Measurements from ENCODE around the gene HYKK. TPM values are rescaled to one million over a fixed set of nuclear protein-coding genes. Genes with fewer than 3 reads are reported as not detected.
"Not testable (repeated sequence)": the region's sequence is repeated elsewhere in the genome, so short reads cannot be mapped to it uniquely, and the experiment has no call there.

The HYKK gene
- total and polyA plus RNA-seq, 2 of the 13 experiments (the other 11 are each of a cell fraction or from before 2014, with no cell fraction given), result 3.5 to 5.4 TPM

DNA sequence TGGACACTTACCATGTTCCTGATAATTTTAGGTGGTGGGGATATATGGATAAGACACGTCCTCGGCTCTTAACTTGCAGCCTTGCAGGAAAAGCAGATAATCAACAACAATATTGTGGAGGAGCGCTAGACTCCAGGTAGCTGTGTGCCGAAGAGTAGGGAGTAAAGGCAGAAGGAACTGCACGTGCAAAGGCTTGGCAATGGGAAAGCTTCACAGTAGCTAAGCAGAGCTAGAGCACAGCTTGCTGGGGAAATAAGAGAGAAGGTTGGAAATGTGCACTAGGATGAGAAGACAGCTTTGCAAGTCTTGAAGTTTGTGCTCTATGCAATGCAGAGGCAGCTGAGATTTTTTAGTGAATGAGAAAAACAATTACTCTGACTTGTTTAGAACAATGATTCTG, 45.2 kb downstream of the HYKK start (continued):
- TF ChIP-seq, protein P1, sequence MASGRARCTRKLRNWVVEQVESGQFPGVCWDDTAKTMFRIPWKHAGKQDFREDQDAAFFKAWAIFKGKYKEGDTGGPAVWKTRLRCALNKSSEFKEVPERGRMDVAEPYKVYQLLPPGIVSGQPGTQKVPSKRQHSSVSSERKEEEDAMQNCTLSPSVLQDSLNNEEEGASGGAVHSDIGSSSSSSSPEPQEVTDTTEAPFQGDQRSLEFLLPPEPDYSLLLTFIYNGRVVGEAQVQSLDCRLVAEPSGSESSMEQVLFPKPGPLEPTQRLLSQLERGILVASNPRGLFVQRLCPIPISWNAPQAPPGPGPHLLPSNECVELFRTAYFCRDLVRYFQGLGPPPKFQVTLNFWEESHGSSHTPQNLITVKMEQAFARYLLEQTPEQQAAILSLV (CRISPR knock-in tag; IDR thresholded peaks at IDR 0.05; ENCODE audit: borderline replicate concordance), result no peak

DNA sequence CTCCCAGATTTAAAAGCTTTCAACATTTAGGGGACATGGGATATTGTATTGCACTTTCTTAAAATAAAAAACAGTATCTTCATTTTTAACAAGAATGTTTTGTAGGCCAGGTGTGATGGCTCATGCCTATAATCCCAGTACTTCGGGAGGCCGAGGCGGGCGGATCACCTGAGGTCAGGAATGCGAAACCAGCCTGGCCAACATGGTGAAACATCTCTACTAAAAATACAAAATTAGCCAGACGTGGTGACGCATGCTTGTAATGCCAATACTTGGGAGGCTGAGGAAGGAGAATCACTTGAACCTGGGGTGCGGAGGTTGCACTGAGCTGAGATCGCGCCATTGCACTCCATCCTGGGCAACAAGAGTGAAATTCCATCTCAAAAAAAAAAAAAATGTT, 52.8 kb downstream of the HYKK start:
- 82% methylated on average over 10 of the region's 10 CpGs for WGBS (ENCODE audit: low lambda C conversion rate)
- H2AFZ ChIP-seq (ENCODE audit: low read length); H3K27me3 ChIP-seq (ENCODE audit: control insufficient read depth in 1 of 2, insufficient read depth in 2 of 2, low read length in 2 of 2); in situ Hi-C loops (cut with HindIII; ENCODE audit: extremely low pct_ligation_motif_present, low pct_unique_long_range_greater_than_20kb); DNase-seq (ENCODE audit: low spot score); ATAC-seq; H4K20me1 ChIP-seq (ENCODE audit: insufficient read depth, low read length); H3K4me3 ChIP-seq (replicated peaks in 1 of 3; ENCODE audit: insufficient read depth in 1 of 3, low read depth in 2 of 3, low read length in 3 of 3); BruUV-seq (replicated peaks); H3K79me2 ChIP-seq (ENCODE audit: insufficient read depth, low read length); H3K9ac ChIP-seq (ENCODE audit: insufficient read depth, low read depth, low read length); H3K4me1 ChIP-seq (ENCODE audit: insufficient read depth, low read length); H3K36me3 ChIP-seq (replicated peaks in 1 of 2; ENCODE audit: control insufficient read depth in 1 of 2, insufficient read depth in 2 of 2, low read length in 2 of 2); H3K9me3 ChIP-seq (ENCODE audit: low read length); H3K4me2 ChIP-seq (ENCODE audit: low read depth, low read length); H3K27ac ChIP-seq (ENCODE audit: extremely low read length, insufficient read depth, low read length); CTCF ChIA-PET (ENCODE audit: low intra/inter-chr PET ratio, low total read pairs); FAIRE-seq: not testable (repeated sequence)
- POLR2A ChIA-PET, result interaction anchor here (1.5 kb wide), 1 partner anchor 20 kb away, joined by 3 read pairs; the partner anchor contains the start of gene PSMA4
- intact Hi-C loops (cut with micrococcal nuclease; ENCODE audit: unreplicated experiment), result loop anchor here (10.0 kb wide), 2 partner anchors 55 to 255 kb away; partner anchors contain the start of gene HYKK

DNA sequence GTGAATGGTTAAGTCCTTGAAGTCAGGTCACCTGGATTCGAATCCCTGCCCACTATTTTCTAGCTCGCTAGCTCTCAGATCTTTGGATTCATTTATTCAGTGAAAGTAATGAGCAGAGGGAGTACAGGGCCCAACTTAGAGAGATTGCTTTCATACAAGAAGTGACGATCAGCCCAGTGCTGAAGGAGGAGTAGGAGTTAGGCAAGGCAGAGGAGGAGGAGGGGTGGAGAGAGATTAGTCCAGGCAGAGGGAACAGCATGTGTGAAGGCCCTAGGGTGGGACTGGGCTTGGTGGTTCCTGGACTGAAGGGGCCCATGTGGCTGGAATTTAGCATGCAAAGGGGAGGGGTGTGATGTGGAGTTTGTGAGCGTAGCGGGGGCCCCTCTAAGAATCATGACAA, 54.1 kb downstream of the HYKK start:
- DNase-seq (ENCODE audit: low spot score) (no peak), ATAC-seq (no peak), FAIRE-seq (no peak)
- ChIA-PET POLR2A (interaction anchor here (1.5 kb wide), 1 partner anchor 22 kb away, joined by 3 read pairs; the partner anchor contains the start of gene PSMA4), CTCF (ENCODE audit: low intra/inter-chr PET ratio, low total read pairs) (no interaction called here)
- Histone ChIP-seq H3K27ac (ENCODE audit: extremely low read length, insufficient read depth, low read length) (no peak overlapping the region), H3K27me3 (ENCODE audit: control insufficient read depth in 1 of 2, insufficient read depth in 2 of 2, low read length in 2 of 2) (no peaks in the 10 kb centered on the region), H3K79me2 (ENCODE audit: insufficient read depth, low read length) (no peaks in the 10 kb centered on the region), H3K36me3 (replicated peaks in 1 of 2; ENCODE audit: control insufficient read depth in 1 of 2, insufficient read depth in 2 of 2, low read length in 2 of 2) (no peaks in the 10 kb centered on the region), H2AFZ (ENCODE audit: low read length) (no peak overlapping the region), H4K20me1 (ENCODE audit: insufficient read depth, low read length) (no peaks in the 10 kb centered on the region), H3K9ac (ENCODE audit: insufficient read depth, low read depth, low read length) (no peak overlapping the region), H3K4me1 (ENCODE audit: insufficient read depth, low read length) (peaks cover 11% of the 10 kb centered on the region), H3K4me3 (replicated peaks in 1 of 3; ENCODE audit: insufficient read depth in 1 of 3, low read depth in 2 of 3, low read length in 3 of 3) (no peak overlapping the region), H3K4me2 (ENCODE audit: low read depth, low read length) (no peak overlapping the region), H3K9me3 (ENCODE audit: low read length) (no peaks in the 10 kb centered on the region)
- WGBS (ENCODE audit: low lambda C conversion rate), result 38% methylated on average over 5 of the region's 5 CpGs
- intact Hi-C loops (cut with micrococcal nuclease; ENCODE audit: unreplicated experiment) (loop anchor here (10.0 kb wide), 2 partner anchors 57 to 257 kb away; partner anchors contain the start of gene HYKK), in situ Hi-C loops (cut with HindIII; ENCODE audit: extremely low pct_ligation_motif_present, low pct_unique_long_range_greater_than_20kb) (no loop called here)
- no TSS peak for BruUV-seq (replicated peaks)
- no peak for TF ChIP-seq MEIS1 (CRISPR knock-in tag; IDR thresholded peaks at IDR 0.05; ENCODE audit: borderline replicate concordance)
- TF ChIP-seq, protein P2, sequence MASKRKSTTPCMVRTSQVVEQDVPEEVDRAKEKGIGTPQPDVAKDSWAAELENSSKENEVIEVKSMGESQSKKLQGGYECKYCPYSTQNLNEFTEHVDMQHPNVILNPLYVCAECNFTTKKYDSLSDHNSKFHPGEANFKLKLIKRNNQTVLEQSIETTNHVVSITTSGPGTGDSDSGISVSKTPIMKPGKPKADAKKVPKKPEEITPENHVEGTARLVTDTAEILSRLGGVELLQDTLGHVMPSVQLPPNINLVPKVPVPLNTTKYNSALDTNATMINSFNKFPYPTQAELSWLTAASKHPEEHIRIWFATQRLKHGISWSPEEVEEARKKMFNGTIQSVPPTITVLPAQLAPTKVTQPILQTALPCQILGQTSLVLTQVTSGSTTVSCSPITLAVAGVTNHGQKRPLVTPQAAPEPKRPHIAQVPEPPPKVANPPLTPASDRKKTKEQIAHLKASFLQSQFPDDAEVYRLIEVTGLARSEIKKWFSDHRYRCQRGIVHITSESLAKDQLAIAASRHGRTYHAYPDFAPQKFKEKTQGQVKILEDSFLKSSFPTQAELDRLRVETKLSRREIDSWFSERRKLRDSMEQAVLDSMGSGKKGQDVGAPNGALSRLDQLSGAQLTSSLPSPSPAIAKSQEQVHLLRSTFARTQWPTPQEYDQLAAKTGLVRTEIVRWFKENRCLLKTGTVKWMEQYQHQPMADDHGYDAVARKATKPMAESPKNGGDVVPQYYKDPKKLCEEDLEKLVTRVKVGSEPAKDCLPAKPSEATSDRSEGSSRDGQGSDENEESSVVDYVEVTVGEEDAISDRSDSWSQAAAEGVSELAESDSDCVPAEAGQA (IDR thresholded peaks at IDR 0.05; ENCODE audit: low read depth), result no peak
- TF ChIP-seq, protein P2 (CRISPR knock-in tag; IDR thresholded peaks at IDR 0.05; ENCODE audit: borderline replicate concordance), result no peak
- TF ChIP-seq PRPF4 (IDR thresholded peaks at IDR 0.05; ENCODE audit: low read depth, low read length, poor library complexity, severe bottlenecking), result no peak
- TF ChIP-seq NR2F1 (CRISPR knock-in tag; IDR thresholded peaks at IDR 0.05), result no peak
- no peak for TF ChIP-seq ZNF883 (CRISPR knock-in tag; IDR thresholded peaks at IDR 0.05; ENCODE audit: not compliant biosample characterization)
- TF ChIP-seq, protein P3, sequence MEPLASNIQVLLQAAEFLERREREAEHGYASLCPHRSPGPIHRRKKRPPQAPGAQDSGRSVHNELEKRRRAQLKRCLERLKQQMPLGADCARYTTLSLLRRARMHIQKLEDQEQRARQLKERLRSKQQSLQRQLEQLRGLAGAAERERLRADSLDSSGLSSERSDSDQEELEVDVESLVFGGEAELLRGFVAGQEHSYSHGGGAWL (CRISPR knock-in tag; IDR thresholded peaks at IDR 0.05), result no peak

Measured in HepG2 (cell line).